GM21529 (cell line): Measurements from ENCODE around the gene CASK.

ENCODE experiments used
- ATAC-seq: cut with Tn5 transposase; IDR thresholded peaks from one replicate; pipeline ENCODE4 v1.9.1; 2021; ENCODE audit not compliant: unreplicated experiment

The CASK gene

GRCh38 chrX:41912923-41913322, 10.4 kb downstream of the CASK start:
- no peak for ATAC-seq

GRCh38 chrX:41909068-41909467, 14.3 kb downstream of the CASK start:
- ATAC-seq = no peak

- no peak for ATAC-seq
These were observed 16.7 kb downstream of the CASK start for GRCh38 chrX:41906515-41907187.

- ATAC-seq = no peak
These were observed 19.8 kb downstream of the CASK start for GRCh38 chrX:41903544-41903943.

GRCh38 chrX:41900321-41900720, 23.0 kb downstream of the CASK start:
- ATAC-seq = no peak

GRCh38 chrX:41895826-41896225, 27.5 kb downstream of the CASK start:
- no peak for ATAC-seq

GRCh38 chrX:41890026-41890423, 33.3 kb downstream of the CASK start:
- no peak for ATAC-seq

- ATAC-seq = no peak
These were observed 33.9 kb downstream of the CASK start for GRCh38 chrX:41889317-41890025.

GRCh38 chrX:41887691-41888090, 35.7 kb downstream of the CASK start:
- ATAC-seq = no peak

GRCh38 chrX:41885724-41886123, 37.6 kb downstream of the CASK start:
- no peak for ATAC-seq

GRCh38 chrX:41881166-41881565, 42.2 kb downstream of the CASK start:
- no peak for ATAC-seq

- ATAC-seq = no peak
These were observed 46.2 kb downstream of the CASK start for GRCh38 chrX:41877167-41877566.

- no peak for ATAC-seq
These were observed 48.2 kb downstream of the CASK start for GRCh38 chrX:41875142-41875541.

- ATAC-seq = no peak
These were observed 52.6 kb downstream of the CASK start for GRCh38 chrX:41870719-41871151.

GRCh38 chrX:41868392-41868977, 54.9 kb downstream of the CASK start:
- no peak for ATAC-seq

GRCh38 chrX:41863343-41864203, 59.8 kb downstream of the CASK start:
- ATAC-seq = no peak

- ATAC-seq = no peak
These were observed 60.7 kb downstream of the CASK start for GRCh38 chrX:41862562-41863184.

GRCh38 chrX:41858161-41858775, 65.1 kb downstream of the CASK start:
- no peak for ATAC-seq

- ATAC-seq = no peak
These were observed 65.7 kb downstream of the CASK start for GRCh38 chrX:41857670-41858069.

GRCh38 chrX:41846714-41847113, 76.6 kb downstream of the CASK start:
- ATAC-seq = no peak
